ENCODE measurements around the gene UBASH3A. TPM values are rescaled to one million over a fixed set of nuclear protein-coding genes. Genes with fewer than 3 reads are reported as not detected.

The UBASH3A gene, protein sequence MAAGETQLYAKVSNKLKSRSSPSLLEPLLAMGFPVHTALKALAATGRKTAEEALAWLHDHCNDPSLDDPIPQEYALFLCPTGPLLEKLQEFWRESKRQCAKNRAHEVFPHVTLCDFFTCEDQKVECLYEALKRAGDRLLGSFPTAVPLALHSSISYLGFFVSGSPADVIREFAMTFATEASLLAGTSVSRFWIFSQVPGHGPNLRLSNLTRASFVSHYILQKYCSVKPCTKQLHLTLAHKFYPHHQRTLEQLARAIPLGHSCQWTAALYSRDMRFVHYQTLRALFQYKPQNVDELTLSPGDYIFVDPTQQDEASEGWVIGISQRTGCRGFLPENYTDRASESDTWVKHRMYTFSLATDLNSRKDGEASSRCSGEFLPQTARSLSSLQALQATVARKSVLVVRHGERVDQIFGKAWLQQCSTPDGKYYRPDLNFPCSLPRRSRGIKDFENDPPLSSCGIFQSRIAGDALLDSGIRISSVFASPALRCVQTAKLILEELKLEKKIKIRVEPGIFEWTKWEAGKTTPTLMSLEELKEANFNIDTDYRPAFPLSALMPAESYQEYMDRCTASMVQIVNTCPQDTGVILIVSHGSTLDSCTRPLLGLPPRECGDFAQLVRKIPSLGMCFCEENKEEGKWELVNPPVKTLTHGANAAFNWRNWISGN
- 1 to 10 TPM in 1 of 10 donors, under 1 TPM in 2, not detected in 7; 0.22 to 2.3 (median 0.56) TPM for polyA plus RNA-seq (ENCODE audit: insufficient read length in 10 of 10)
- long read RNA-seq, donor 1, result 0 reads
- long read RNA-seq, donor 2, result 0 reads
- long read RNA-seq, donor 3, result 0 reads
- long read RNA-seq, donor 4, result 0 reads
- long read RNA-seq, donor 5, result 0 reads
- long read RNA-seq, donor 6, result 0 reads
- long read RNA-seq, donor 7, result 0 reads
- long read RNA-seq, donor 8, result 0 reads
- long read RNA-seq, donor 9, result 0 reads

DNA sequence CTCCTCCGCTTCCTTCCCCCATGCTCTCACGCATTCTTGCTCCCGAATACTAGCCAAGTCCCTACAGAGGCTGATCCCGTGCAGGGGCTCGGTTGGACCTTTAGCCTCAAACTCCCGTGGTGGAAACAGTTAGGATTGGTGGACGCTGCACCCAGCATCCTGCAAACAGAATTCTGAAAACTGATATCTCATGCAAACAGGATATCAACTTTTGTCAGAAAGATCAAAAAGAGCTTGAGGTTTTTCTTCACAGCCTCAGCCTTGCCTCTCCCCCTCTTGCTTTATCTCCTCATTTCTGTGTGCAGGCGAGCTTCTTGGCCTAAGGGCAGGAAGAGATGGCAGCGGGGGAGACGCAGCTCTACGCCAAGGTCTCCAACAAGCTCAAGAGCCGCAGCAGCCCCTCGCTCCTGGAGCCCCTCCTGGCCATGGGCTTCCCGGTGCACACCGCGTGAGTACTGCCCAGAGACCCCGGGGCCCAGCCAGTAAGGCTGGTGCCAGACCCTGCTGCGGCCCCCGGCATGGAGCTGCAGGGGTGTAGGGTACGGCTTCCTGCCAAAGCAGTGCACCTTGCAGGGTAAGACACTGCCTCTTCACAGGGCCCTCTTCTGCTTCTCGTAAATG lies at the start of gene UBASH3A:
Gene UBASH3A, plus strand, starts transcription at position 292 of the 621 bp plus-strand sequence. Its CDS starts 44 bp downstream, at position 336.
- no peak for DNase-seq

DNA sequence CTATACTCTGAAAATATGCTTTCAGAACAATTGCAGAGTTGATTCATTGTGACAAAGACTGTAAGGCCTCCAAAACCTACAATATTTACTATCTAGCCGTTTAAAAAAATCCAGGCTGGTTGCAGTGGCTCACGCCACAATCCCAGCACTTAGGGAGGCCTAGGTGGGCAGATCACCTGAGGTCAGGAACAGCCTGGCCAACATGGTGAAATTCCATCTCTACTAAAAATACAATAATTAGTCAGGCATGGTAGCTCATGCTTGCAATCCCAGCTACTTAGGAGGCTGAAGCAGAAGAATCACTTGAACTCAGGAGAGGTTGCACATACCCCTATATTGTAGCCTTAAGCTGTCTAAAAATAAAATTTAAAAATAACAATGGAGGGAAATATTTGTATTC lies 47.7 kb upstream of the UBASH3A start:
- no peak for DNase-seq

DNA sequence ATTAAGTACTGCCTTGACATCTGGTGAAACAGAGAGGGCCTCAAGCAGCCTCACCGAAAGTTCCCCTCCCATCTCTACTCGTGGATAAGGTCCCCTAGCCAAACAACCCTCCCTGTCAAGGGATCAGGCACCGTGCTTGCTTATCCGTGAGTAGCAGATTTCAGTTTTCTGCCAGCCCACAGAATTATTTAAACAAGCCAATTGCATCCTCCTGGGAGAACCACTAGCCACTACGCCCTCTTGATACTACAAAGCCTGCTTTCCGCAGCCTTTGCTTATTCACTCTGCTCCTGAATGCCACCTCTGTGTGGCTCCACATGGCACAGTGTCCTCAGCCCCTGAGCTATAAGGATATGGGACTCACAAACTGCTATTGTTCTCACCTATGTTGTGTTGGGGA lies 47.1 kb upstream of the UBASH3A start:
- no peak for DNase-seq

DNA sequence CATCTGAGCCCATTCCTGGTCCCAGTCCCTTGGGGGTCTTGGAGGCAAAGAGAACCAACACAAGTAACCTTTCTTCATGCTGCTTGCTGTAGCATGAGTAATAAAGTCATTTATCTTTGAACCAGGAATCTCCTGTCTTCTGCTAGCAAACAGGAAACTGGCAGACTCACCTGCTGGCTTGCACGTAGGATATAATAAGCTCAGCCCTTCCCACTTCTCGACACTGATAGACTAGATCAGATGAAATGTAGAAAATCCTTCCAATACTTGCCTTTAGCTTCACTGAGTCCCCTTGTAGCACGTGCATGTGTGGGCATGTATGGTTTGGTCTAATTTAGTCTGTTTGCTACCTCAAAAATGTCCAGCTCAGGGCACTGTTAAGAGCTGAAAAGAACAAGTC lies 46.4 kb upstream of the UBASH3A start:
- DNase-seq, result no peak

DNA sequence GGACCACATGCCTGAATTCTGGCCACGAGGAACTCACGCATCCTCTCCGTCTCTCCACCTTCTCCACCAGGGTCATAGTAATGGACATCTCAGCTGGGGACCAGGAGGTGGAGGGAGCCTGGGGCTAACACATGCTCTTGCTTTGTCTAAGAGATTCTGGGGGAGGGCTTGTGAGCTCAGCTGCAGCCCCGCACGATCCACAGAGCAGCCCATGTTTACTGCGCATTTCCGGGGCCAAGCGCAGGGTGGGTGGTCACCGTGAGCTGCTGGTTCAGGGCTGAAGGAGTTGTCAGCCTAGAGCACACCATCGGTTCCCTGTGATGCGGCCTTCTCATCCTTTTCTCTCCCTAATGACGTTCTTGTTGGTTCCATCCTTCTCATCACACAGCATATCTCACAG lies 45.4 kb upstream of the UBASH3A start:
- no peak for DNase-seq

DNA sequence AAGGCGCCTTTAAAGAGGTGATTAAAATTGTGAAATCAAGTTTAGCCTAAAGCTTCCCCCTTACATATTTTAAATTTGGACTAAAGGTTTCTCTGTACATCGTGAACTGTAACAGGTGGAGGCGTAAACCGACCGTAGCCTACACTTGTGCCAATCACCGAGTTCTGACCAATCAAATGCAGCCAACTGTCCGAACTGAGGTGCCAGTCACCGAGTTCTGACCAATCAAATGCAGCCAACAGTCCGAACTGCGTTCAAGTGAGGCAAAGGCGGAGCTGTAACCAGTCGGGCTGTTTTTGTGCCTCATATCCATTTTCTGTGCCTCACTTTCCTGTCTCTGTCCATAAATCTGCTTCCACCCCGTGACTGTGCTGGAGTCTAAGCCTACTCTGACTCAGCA lies 44.8 kb upstream of the UBASH3A start:
- no peak for DNase-seq

DNA sequence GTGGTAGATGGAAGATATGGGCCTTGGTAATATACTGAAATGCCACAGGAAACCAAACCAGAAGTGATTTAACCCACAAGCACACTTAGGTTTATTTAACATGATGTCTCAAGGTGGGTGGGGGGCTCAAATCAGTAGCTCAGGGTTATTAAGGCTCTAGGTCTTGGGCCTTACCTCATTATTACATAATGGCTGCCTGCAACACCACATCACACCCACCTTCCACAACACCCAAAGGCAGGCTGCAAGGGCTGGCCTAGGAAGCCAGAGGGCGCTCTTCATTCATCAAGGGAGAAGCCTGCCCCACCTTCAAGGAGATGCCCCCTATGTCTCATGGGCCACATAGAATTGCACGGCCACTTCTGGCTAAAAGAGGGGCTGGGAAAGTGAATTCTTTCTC lies 43.4 kb upstream of the UBASH3A start:
- DNase-seq, result no peak

DNA sequence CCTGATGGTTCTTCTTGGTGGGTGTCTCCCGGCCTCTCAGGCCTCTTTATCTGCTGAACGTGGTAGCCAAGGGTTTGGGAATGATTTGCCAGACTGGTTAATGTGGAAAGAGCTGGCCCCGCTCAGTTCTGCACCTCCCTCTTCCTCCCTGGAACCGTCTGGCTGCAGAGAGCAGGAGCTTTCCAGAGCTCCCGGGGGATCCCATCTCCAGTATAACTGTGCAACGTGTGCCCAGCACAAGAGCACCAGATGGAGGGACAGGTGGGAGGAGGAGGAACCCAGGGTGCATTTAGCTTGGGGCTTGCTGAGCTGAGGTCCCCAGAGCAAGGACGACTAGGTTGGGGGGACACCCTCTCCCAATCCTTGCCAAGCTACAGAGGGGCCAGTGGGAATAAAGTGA lies 42.4 kb upstream of the UBASH3A start:
- no peak for DNase-seq

DNA sequence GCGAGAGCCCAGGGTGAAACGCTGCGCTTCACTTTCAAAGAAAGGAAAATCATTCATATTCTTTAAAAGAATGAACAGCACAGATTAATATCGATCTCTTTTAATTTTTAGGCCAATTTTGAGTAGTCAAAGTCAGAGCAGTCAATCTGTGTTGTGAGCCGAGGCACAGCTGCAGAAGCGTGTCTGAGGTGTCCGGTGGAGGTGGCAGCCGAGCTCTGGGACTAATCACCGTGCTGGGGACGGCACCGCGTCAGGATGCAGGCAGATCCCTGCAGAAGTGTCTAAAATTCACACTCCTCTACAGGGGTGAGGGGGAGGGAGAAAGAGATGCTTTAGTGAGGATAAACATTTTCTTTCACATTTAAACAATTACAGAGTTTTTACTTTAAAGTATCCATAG lies 41.5 kb upstream of the UBASH3A start:
- no peak for DNase-seq

DNA sequence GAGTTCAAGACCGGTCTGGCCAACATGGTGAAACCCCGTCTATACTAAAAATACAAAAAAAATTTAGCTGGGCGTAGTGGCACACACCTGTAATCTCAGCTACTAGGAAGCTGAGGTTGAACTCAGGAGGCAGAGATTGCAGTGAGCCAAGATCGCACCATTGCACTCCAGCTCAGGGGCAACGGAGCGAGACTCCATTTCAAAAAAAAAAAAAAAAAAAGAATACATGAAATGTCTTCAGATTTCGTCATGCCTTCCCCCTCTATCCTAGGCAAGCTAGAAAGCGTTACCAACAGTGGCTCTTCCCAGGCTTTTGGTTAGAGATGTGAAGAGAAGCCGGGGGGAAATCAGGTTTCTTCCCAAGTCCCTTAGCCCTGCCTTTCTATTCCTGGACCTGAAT lies 41.0 kb upstream of the UBASH3A start:
- DNase-seq, result no peak

DNA sequence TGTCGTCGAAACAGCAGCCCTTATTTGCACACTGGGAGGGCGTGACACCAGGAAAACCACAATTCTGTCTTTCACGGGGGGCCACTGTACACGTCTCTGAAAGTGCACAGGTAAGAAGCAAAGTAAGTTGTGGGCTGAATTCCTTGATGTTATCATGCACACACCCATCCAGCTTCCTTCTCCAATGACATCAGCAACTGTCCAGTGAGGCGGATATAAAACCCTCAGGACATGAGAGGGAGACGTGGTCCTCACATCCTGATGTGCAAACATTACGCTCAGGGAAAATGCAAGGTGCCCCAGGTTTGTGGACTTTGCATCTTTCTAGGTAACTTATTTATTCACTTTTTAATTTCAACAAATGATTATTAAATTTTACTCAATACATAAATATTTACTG lies 40.4 kb upstream of the UBASH3A start:
- DNase-seq, result no peak

DNA sequence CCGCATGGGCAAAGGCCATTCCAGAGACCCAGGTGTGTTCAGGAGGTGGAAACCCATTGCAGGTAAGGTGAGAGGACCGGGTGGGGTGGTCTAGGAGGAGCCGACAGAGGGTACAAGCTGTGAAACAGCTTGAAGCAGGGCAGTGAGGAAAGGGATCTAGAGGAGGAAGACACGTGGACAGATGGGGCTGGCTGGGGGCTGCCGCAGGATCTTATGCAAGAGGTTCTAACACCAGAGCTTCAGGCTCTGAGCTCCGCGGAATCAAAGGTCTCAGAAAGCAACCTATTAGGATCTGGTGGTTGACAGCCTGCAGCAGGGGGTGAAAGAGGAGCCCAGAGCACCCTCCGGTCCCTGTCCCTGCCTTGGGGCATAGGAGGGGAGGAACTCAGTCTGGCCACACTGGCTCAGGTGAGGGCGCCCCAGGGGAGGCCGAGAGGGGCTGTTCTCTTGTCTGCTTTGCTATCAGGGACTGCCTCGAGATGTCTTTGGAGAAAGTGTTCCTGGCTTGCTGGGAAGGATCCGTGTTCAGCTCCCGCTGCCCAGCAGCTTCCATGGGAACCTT lies 39.3 kb upstream of the UBASH3A start:
- DNase-seq, result no peak

DNA sequence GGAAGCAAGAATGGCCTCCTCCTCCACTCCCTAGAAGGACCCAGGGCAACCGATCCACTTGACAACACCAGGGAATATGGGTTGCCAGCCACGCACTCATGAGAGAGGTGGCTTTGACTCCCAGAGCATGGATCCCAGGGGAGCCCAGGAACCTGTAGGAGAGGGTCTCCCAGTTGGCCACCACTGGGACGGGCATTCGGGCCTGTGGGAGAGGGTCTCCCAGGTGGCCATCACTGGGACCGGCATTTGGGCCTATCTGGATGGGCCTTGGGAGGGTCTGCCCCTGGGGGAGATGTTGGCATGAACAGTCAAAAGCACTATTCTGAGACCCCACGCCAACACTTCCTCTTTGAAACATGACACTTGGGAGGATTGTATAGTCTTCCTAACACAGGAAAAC lies 37.9 kb upstream of the UBASH3A start:
- DNase-seq, result no peak

DNA sequence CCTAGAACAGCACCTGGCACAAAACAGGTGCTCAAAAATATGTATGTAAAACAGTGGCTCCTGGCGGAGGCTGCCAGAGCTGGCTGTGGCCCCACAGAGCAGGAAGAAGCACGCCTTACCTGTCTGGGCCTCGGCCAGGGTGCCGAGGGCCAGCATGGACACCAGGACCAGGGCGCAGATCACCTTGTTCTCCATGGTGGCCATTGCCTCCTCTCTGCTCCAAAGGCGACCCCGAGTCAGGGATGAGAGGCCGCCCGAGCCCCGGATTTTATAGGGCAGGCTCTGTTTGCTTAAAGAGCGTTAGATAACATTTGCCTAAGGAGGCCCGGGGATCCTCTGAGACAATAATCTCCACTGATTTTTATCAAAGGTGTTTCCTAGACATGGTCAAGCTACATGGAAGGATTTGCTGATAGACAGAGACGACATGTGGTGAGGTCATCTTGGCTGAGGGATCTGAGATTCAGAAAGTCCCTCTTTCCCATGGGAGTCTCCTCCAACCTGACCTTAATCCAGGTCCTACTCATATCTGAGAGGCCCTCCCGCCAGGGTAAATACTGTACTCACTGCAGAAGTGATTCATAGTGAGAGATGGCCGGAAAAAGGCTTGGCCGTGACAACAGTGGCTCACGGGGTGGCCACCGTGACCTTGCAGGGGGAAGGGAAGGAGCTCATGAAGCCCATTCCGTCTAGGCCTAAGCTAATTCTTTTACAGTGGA lies 37.3 kb upstream of the UBASH3A start, which contains the start of gene TFF1:
Gene TFF1, minus strand, starts transcription at position 244 of the 719 bp plus-strand sequence. Its CDS starts 40 bp downstream, at position 204.
- no peak for DNase-seq

DNA sequence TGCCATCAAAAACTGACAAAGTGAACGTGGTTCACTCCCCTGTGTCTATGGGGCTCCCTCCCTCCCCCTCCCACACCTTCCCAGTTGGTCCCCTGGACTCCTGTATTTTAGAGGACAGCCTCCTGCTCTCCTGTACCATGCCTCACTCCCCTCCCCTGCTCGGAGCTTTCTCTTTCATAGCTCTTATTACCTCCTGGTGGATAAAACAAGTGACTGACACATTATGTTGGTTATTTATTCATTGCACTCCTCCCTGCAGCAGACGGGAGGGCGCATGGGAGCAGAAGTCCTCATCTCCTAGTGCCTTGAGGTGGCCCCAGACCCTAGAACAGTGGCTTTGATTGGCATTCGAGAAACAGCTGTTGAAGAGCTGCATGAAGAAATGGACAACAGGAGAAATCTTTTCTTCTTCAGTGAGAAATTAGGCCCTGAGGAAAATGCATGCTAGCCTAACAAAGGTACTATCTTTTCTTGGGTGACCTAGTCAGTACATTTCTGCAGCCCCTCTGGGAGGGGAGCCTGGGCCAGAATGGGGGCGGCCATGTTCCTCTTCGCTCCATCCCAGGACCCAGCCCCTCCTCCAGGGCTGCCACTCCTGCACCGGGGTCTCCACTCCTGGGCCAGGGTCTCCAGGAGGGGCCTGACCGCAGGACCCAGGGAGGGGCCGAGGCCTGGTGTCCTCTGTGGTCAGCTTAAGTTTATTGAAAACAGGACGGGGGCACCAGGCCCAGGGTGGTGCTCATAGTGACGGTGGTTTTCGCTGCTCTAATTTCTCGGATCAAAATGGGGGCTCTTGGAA lies 36.1 kb upstream of the UBASH3A start:
- DNase-seq, result no peak

DNA sequence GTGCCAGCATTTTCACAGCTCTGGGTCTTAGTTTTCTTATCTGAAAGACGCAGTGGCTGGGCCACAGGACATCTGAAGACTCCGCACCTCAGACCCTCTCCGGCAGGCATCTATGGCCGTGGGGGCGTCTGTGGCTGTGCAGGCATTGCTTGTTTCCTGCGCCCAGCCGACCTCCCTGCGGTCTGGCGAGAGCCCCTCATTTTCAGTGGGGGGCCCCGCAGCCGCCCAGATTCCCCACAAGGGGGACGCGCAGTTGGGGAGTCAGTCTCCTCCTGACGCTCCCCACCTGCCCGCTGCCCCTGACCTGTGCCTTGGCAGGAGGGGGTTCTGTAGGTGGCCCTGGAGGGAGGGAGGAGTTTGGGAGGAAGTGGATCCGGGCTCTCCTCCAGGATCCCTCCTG lies 33.9 kb upstream of the UBASH3A start:
- DNase-seq, result no peak

DNA sequence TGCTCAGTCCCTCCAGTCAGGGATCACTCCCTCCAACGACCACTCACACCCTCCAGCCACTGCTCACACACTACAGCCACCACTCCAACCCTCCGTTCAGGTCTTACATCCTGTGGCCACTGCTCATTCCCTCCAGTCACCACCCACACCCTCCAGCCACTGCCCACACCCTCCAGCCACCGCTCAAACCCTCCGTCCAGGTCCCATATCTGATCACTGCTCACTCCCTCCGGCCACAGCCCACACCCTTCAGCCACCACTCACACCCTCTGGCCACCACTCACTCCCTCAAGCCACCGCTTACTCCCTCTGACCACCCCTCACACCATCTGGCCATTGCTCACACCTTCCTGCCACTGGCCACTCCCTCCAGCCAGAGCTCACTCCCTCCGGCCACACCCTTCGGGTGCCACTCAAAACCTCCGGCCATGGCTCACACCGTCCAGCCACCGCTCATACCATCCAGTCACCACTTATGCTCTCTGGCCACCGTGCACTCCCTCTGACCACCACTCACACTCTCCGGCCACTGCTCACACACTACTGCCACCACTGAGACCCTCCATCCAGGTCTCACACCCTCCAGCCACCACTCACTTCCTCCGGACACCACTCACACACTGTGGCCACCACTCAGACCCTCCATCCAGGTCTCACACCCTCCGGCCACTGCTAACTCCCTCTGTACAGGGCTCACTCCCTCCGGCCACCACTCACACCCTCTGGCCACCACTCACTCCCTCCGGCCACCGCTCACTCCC lies 32.6 kb upstream of the UBASH3A start:
- DNase-seq, result no peak

DNA sequence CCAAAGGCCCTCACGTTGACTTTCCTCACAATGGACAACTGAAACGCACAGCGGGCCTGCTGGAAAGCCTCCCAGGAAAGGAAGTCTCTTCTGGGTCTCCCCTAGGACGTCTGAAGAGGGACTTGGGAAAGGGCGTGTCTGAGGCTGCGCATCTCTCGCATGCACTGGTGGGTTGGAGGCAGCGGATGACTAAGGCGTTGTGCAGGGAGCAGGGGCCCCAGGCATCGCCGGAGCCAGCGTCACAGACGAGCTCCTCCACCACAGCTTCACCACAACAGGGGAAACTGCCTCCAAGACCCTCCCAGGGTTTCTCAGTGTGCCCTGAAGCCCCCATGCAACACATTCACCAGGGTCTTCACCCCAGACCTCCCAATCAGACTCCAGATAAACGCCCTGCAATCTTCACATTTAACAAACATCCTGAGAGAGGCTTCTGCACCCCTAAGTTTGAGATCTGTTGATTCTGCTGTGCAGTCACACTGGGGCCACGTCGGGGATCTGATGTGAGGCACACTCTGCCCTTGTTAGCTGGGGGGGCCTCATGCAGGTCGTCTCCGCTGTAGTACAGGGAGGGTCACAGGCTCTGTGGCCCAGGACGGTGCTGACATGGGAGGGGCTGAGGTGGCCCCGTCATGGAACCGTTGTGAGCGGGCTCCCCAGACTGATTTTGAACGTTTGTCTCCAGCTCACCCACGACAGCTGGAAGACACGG lies 30.4 kb upstream of the UBASH3A start:
- DNase-seq, result no peak

DNA sequence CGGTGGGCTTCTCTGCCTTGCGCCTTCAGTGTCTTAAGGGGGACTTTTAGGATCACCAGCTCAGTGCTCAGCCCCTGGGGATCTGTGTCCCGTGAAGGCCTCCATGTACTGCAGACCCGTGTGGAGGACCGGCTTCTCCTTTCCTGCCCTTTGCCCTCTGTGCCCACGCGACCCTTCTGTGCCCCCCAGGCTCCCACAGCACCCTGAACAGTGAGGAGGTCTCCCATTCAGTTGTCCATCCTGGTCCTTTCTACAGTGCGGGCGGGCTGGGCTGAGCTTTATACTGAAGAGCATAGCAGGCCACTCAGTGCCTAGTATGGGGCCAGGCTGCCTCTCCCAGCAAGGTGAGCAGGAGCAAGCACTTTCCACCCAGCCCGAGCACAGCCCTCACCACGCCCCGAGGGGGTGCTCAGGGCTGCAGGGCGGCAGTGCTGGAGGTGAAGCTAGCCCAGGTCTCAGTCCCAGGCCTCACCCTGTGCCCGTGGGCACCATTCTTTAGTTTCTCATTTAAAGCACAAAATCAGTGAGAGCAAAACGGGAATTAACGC lies 29.7 kb upstream of the UBASH3A start:
- DNase-seq, result no peak

Data from muscle of back (tissue), 13 donors.